SK-N-SH (cell line): ENCODE measurements around the gene MPDZ. TPM values are rescaled to one million over a fixed set of nuclear protein-coding genes. Genes with fewer than 3 reads are reported as not detected.

Experiments
- CTCF ChIA-PET: fragments of 300-600, 350-600 bp; formaldehyde crosslinking; extraction: SDS; loops from one replicate; lab custom pipeline; 2021; lab: Yijun Ruan, JAX
- POLR2A ChIA-PET: fragments of 350-600 bp; sonication (Branson Sonifier 250); formaldehyde crosslinking; extraction: SDS; loops from one replicate; lab custom pipeline; 2020; ENCODE audit warnings: antibody characterized with exemption, inconsistent platforms; lab: Yijun Ruan, JAX
- DNase-seq: peaks from one replicate; pipeline ENCODE4 v3.0.0; 2012
- H2AFZ ChIP-seq: fragments of 200-600 bp; sonication (generic); 2 replicates; pipeline ENCODE4 v1.8.1; 2016; ENCODE audit warnings: antibody characterized with exemption, mild to moderate bottlenecking, low read depth
- H3F3A ChIP-seq: fragments of 200-600 bp; sonication (generic); replicated peaks from 2 replicates; pipeline ENCODE3; 2016; ENCODE audit warnings: antibody characterized with exemption, mild to moderate bottlenecking; ENCODE audit not compliant: insufficient read depth
- H3K27ac ChIP-seq, 2 experiments: fragments of 200-500 bp in 1 of 2; fragments of 200-600 bp in 1 of 2; sonication (Bioruptor generic) in 1 of 2; sonication (generic), shearing (Covaris generic) in 1 of 2; 2 replicates each; pipeline versions ENCODE4 v1.5.1 to v1.6.1; 2014 to 2016; ENCODE audit warnings: low read depth in 2 of 2, inconsistent platforms in 1 of 2, low read length in 1 of 2, mild to moderate bottlenecking in 1 of 2, mixed read lengths in 1 of 2
- H3K27me3 ChIP-seq: fragments of 200-600 bp; sonication (generic), shearing (Covaris generic); 2 replicates; pipeline ENCODE4 v1.6.1; 2016; ENCODE audit warnings: mixed run types; ENCODE audit not compliant: insufficient read depth
- H3K36me3 ChIP-seq, 2 experiments: fragments of 200-500 bp in 1 of 2; fragments of 200-600 bp in 1 of 2; sonication (Bioruptor generic) in 1 of 2; sonication (generic) in 1 of 2; replicated peaks in 1 of 2; 2 replicates each; pipeline versions ENCODE3 to v1.5.1; 2014 to 2016; ENCODE audit warnings: low read length in 1 of 2, mild to moderate bottlenecking in 1 of 2; ENCODE audit not compliant: insufficient read depth in 2 of 2, control insufficient read depth in 1 of 2
- H3K4me1 ChIP-seq, 2 experiments: fragments of 200-500 bp in 1 of 2; fragments of 200-600 bp in 1 of 2; sonication (Bioruptor generic) in 1 of 2; sonication (generic), shearing (Covaris generic) in 1 of 2; 2 replicates each; pipeline versions ENCODE4 v1.5.1 to v1.6.1; 2014 to 2016; ENCODE audit warnings: low read depth in 1 of 2, low read length in 1 of 2, mixed run types in 1 of 2; ENCODE audit not compliant: insufficient read depth in 2 of 2, control insufficient read depth in 1 of 2
- H3K4me2 ChIP-seq: fragments of 200-600 bp; sonication (generic), shearing (Covaris generic); 2 replicates; pipeline ENCODE4 v1.6.1; 2017; ENCODE audit warnings: mixed run types
- H3K4me3 ChIP-seq, 2 experiments: fragments of 200-500 bp in 1 of 2; fragments of 200-600 bp in 1 of 2; sonication (Bioruptor generic) in 1 of 2; sonication (generic), shearing (Covaris generic) in 1 of 2; 2 replicates each; pipeline versions ENCODE4 v1.5.1 to v1.8.1; 2014 to 2016; ENCODE audit warnings: low read depth in 2 of 2, inconsistent platforms in 1 of 2, low read length in 1 of 2, mild to moderate bottlenecking in 1 of 2, mixed read lengths in 1 of 2, moderate library complexity in 1 of 2
- H3K79me2 ChIP-seq: fragments of 200-600 bp; sonication (generic); 2 replicates; pipeline ENCODE4 v1.8.1; 2017; ENCODE audit warnings: mild to moderate bottlenecking; ENCODE audit not compliant: insufficient read depth
- H3K9ac ChIP-seq: fragments of 200-600 bp; sonication (generic); 2 replicates; pipeline ENCODE4 v1.6.1; 2017; ENCODE audit warnings: mixed run types
- H3K9me2 ChIP-seq: fragments of 200-600 bp; sonication (generic); 2 replicates; pipeline ENCODE4 v1.6.1; 2017; ENCODE audit warnings: mixed run types
- H3K9me3 ChIP-seq: fragments of 200-600 bp; sonication (generic); 2 replicates; pipeline ENCODE4 v1.6.1; 2017; ENCODE audit warnings: mixed run types, mild to moderate bottlenecking, moderate library complexity
- H4K20me1 ChIP-seq: fragments of 200-600 bp; sonication (generic); 2 replicates; pipeline ENCODE4 v1.6.1; 2017; ENCODE audit warnings: mild to moderate bottlenecking, mixed run types; ENCODE audit not compliant: insufficient read depth
- CHD2 ChIP-seq: fragments of 150-350 bp; IDR thresholded peaks from 2 replicates; pipeline ENCODE4 v1.6.1; 2018; ENCODE audit warnings: low read length; ENCODE audit not compliant: partially characterized antibody
- EP300 ChIP-seq, 2 experiments: IDR thresholded peaks; 2 replicates each; pipeline versions ENCODE4 v1.4.0 to v1.6.1; 2012; ENCODE audit warnings: borderline replicate concordance in 1 of 2, low read depth in 1 of 2, low read length in 1 of 2
- FOXJ3 ChIP-seq: sonication (generic); formaldehyde crosslinking; IDR thresholded peaks from 2 replicates; pipeline ENCODE4 v1.5.1; 2020; ENCODE audit warnings: mild to moderate bottlenecking, missing genetic modification reagents
- GABPA ChIP-seq: IDR thresholded peaks from 2 replicates; pipeline ENCODE4 v1.4.0; 2012; ENCODE audit warnings: low read depth, mild to moderate bottlenecking
- JUND ChIP-seq: IDR thresholded peaks from 2 replicates; pipeline ENCODE4 v1.4.0; 2012
- MXI1 ChIP-seq: IDR thresholded peaks from 2 replicates; pipeline ENCODE4 v1.6.1; 2012; ENCODE audit warnings: mild to moderate bottlenecking, low read depth, low read length, improper control_type of control experiment
- NFIC ChIP-seq: IDR thresholded peaks from 2 replicates; pipeline ENCODE4 v1.4.0; 2012; ENCODE audit warnings: borderline replicate concordance
- RAD21 ChIP-seq: IDR thresholded peaks from 2 replicates; pipeline ENCODE4 v1.6.1; 2012; ENCODE audit warnings: mild to moderate bottlenecking, low read length
- SMC3 ChIP-seq: IDR thresholded peaks from 2 replicates; pipeline ENCODE4 v1.6.1; 2012; ENCODE audit warnings: low read depth, low read length, improper control_type of control experiment
- TCF12 ChIP-seq: IDR thresholded peaks from 2 replicates; pipeline ENCODE4 v1.4.0; 2012
- YY1 ChIP-seq: IDR thresholded peaks from 2 replicates; pipeline ENCODE4 v1.4.0; 2012; ENCODE audit warnings: low read depth, mild to moderate bottlenecking
- polyA plus RNA-seq, 3 experiments: library from polyadenylated mRNA; depleted of rRNA; stranded (reverse); fragments of >200 nt; gene quantifications; 2 replicates each; pipeline ENCODE4 v1.2.3, GENCODE V29; 2012
- TF ChIP-seq, protein P1 (sequence below): fragments of 150-350 bp; IDR thresholded peaks from 2 replicates; pipeline ENCODE4 v1.6.1; 2016; ENCODE audit warnings: mild to moderate bottlenecking, low read depth, low read length
- TF ChIP-seq, protein P2 (sequence below): fragments of 200-600 bp; sonication (generic); IDR thresholded peaks from 2 replicates; pipeline ENCODE4 v1.6.1; 2017; ENCODE audit warnings: antibody characterized with exemption, mild to moderate bottlenecking, moderate library complexity
- TF ChIP-seq, protein P3 (sequence below): IDR thresholded peaks from 2 replicates; pipeline ENCODE4 v1.4.0; 2012; ENCODE audit warnings: low read depth
- TF ChIP-seq, protein P4 (sequence below): IDR thresholded peaks from 2 replicates; pipeline ENCODE4 v1.4.0; 2012; ENCODE audit warnings: low read depth, borderline replicate concordance
- TF ChIP-seq, protein P5 (sequence below): IDR thresholded peaks from 2 replicates; pipeline ENCODE4; 2012
- TF ChIP-seq, protein P6 (sequence below): fragments of 150-350 bp; IDR thresholded peaks from 2 replicates; pipeline ENCODE4 v1.6.1; 2017; ENCODE audit warnings: antibody characterized with exemption, low read length, low read depth, borderline replicate concordance

The MPDZ gene
- polyA plus RNA-seq, 1 of the 3 experiments (the other 2 are of a cell fraction) = 20.5 TPM

DNA sequence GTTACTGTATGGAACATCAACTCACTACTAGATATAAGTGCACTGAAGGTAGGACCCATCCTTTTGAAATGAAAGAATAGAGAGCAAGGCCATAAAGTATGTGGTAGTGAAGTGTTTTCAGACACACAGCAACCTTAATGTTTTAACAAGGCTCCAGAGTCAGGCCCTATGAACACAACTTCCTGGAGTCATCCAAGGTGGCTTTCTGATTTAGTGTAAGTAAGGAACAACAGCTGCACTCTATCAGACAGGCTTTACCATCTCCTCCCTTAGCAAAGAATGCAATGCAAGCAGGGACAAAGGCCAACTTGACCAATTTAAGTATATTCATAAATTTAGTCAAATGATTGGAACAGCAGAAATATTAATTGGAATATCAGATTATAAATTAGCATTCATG is 90.1 kb downstream of the MPDZ start:
- H3K4me3 ChIP-seq = no peak overlapping the region
- POLR2A ChIA-PET = no interaction called here
- CTCF ChIA-PET = interaction anchor here (1.0 to 1.7 kb wide), 2 partner anchors 10 to 100 kb away, joined by 3 read pairs; no protein-coding TSS in a partner anchor
- no peak overlapping the region; a peak in 1 of 4 replicates for H3K27ac ChIP-seq
- H3K9me3 ChIP-seq = no peaks in the 10 kb centered on the region
- no peaks in the 10 kb centered on the region for H3K4me1 ChIP-seq
- H3K9ac ChIP-seq = no peak overlapping the region
- H3K36me3 ChIP-seq = peaks cover 65 to 84% of the 10 kb centered on the region in 2 experiments
- H3K4me2 ChIP-seq = no peak overlapping the region
- no peaks in the 10 kb centered on the region for H3K9me2 ChIP-seq
- TF ChIP-seq, protein P1, sequence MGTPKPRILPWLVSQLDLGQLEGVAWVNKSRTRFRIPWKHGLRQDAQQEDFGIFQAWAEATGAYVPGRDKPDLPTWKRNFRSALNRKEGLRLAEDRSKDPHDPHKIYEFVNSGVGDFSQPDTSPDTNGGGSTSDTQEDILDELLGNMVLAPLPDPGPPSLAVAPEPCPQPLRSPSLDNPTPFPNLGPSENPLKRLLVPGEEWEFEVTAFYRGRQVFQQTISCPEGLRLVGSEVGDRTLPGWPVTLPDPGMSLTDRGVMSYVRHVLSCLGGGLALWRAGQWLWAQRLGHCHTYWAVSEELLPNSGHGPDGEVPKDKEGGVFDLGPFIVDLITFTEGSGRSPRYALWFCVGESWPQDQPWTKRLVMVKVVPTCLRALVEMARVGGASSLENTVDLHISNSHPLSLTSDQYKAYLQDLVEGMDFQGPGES = no peak
- TF ChIP-seq MXI1 (no peak), JUND (no peak), NFIC (no peak), FOXJ3 (CRISPR knock-in tag) (no peak), YY1 (no peak), SMC3 (no peak), EP300 (IDR thresholded peaks at IDR 0.05; ENCODE audit: borderline replicate concordance in 1 of 2, low read depth in 1 of 2, low read length in 1 of 2) (no peak), GABPA (no peak), CHD2 (no peak), TCF12 (no peak), RAD21 (no peak)
- TF ChIP-seq, protein P2, sequence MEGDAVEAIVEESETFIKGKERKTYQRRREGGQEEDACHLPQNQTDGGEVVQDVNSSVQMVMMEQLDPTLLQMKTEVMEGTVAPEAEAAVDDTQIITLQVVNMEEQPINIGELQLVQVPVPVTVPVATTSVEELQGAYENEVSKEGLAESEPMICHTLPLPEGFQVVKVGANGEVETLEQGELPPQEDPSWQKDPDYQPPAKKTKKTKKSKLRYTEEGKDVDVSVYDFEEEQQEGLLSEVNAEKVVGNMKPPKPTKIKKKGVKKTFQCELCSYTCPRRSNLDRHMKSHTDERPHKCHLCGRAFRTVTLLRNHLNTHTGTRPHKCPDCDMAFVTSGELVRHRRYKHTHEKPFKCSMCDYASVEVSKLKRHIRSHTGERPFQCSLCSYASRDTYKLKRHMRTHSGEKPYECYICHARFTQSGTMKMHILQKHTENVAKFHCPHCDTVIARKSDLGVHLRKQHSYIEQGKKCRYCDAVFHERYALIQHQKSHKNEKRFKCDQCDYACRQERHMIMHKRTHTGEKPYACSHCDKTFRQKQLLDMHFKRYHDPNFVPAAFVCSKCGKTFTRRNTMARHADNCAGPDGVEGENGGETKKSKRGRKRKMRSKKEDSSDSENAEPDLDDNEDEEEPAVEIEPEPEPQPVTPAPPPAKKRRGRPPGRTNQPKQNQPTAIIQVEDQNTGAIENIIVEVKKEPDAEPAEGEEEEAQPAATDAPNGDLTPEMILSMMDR = no peak
- TF ChIP-seq, protein P3, sequence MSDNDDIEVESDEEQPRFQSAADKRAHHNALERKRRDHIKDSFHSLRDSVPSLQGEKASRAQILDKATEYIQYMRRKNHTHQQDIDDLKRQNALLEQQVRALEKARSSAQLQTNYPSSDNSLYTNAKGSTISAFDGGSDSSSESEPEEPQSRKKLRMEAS = no peak
- TF ChIP-seq, protein P4, sequence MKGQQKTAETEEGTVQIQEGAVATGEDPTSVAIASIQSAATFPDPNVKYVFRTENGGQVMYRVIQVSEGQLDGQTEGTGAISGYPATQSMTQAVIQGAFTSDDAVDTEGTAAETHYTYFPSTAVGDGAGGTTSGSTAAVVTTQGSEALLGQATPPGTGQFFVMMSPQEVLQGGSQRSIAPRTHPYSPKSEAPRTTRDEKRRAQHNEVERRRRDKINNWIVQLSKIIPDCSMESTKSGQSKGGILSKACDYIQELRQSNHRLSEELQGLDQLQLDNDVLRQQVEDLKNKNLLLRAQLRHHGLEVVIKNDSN = no peak
- TF ChIP-seq, protein P5, sequence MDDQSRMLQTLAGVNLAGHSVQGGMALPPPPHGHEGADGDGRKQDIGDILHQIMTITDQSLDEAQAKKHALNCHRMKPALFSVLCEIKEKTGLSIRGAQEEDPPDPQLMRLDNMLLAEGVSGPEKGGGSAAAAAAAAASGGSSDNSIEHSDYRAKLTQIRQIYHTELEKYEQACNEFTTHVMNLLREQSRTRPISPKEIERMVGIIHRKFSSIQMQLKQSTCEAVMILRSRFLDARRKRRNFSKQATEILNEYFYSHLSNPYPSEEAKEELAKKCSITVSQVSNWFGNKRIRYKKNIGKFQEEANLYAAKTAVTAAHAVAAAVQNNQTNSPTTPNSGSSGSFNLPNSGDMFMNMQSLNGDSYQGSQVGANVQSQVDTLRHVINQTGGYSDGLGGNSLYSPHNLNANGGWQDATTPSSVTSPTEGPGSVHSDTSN = no peak
- TF ChIP-seq, protein P6, sequence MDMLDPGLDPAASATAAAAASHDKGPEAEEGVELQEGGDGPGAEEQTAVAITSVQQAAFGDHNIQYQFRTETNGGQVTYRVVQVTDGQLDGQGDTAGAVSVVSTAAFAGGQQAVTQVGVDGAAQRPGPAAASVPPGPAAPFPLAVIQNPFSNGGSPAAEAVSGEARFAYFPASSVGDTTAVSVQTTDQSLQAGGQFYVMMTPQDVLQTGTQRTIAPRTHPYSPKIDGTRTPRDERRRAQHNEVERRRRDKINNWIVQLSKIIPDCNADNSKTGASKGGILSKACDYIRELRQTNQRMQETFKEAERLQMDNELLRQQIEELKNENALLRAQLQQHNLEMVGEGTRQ = no peak
- DNase-seq = no peak
- no peak overlapping the region for H2AFZ ChIP-seq
- peaks cover 5% of the 10 kb centered on the region for H3F3A ChIP-seq
- H3K27me3 ChIP-seq = no peaks in the 10 kb centered on the region
- H3K79me2 ChIP-seq = no peaks in the 10 kb centered on the region
- H4K20me1 ChIP-seq = no peaks in the 10 kb centered on the region
